Right kidney (tissue), 9 donors: ENCODE results near the gene PRPF19.

Source experiments
- DNase-seq: peaks from one replicate; pipeline ENCODE4 v3.0.0-alpha.2; 2016
- long read RNA-seq, 8 donors: transcript quantifications; one replicate each; lab custom pipeline, GENCODE V29; 2026

PRPF19 gene
- long read RNA-seq, donor 1, transcript PRPF19-201 (16 exons, 2,157 nt), result major isoform, 19 of 32 reads
- long read RNA-seq, donor 1, partial matches to known transcripts, result 13 of 32 reads
- long read RNA-seq, donor 1, other reads (novel, unspliced or antisense), result 0 of 32 reads
- long read RNA-seq, donor 2, transcript PRPF19-201 (16 exons, 2,157 nt), result major isoform, 9 of 15 reads
- long read RNA-seq, donor 2, partial matches to known transcripts, result 6 of 15 reads
- long read RNA-seq, donor 2, other reads (novel, unspliced or antisense), result 0 of 15 reads
- long read RNA-seq, donor 3, transcript PRPF19-201 (16 exons, 2,157 nt), result major isoform, 7 of 7 reads
- long read RNA-seq, donor 3, partial matches to known transcripts, result 0 of 7 reads
- long read RNA-seq, donor 3, other reads (novel, unspliced or antisense), result 0 of 7 reads
- long read RNA-seq, donor 4, transcript PRPF19-201 (16 exons, 2,157 nt), result major isoform, 12 of 23 reads
- long read RNA-seq, donor 4, partial matches to known transcripts, result 11 of 23 reads
- long read RNA-seq, donor 4, other reads (novel, unspliced or antisense), result 0 of 23 reads
- long read RNA-seq, donor 5, transcript PRPF19-201 (16 exons, 2,157 nt), result major isoform, 18 of 25 reads
- long read RNA-seq, donor 5, partial matches to known transcripts, result 7 of 25 reads
- long read RNA-seq, donor 5, other reads (novel, unspliced or antisense), result 0 of 25 reads
- long read RNA-seq, donor 6, transcript PRPF19-201 (16 exons, 2,157 nt), result major isoform, 11 of 54 reads
- long read RNA-seq, donor 6, partial matches to known transcripts, result 8 of 54 reads
- long read RNA-seq, donor 6, other reads (novel, unspliced or antisense), result 35 of 54 reads
- long read RNA-seq, donor 7, transcript PRPF19-201 (16 exons, 2,157 nt), result major isoform, 19 of 47 reads
- long read RNA-seq, donor 7, partial matches to known transcripts, result 28 of 47 reads
- long read RNA-seq, donor 7, other reads (novel, unspliced or antisense), result 0 of 47 reads
- long read RNA-seq, donor 8, transcript PRPF19-201 (16 exons, 2,157 nt), result major isoform, 22 of 27 reads
- long read RNA-seq, donor 8, partial matches to known transcripts, result 5 of 27 reads
- long read RNA-seq, donor 8, other reads (novel, unspliced or antisense), result 0 of 27 reads

DNA sequence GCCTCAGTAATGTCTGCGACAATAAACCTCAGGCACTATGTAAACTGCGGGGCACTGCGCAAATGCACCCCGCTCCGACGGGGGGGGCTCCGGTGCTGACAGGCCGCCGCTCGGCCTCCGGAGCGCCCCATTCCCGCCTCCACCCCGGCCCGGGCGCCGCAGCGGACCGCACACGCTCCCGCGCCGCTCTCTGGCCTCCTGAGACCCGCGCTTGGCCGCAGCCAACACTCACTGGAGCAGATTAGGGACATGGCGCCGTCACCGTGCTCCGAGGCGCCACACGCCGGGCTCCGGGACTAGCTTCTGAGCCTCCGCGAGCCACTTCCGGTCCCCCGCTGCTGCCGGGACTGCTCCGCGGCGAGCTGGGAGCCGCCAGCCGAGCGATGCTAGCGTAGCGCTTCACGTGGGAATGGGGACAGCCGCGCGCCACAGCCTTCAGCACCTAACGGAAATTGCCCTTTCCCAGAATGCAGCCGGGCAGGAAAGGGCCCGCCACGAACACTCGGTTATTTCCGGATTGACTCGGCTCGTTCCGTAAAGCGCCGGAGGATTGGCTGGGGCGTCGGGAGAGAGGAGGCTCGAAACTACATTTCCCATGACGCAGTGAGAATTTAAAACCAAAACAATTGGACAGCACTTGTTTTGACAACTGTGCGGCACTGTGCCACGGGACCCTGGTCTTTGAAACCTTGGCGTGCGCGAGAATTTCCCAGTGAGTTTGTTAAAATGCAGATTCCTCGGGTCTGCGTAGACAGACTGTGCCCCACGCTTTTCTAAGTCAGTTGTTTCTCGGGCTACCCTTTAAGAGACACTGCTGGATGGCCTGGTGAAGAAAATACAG is at the start of gene PRPF19:
Gene PRPF19, minus strand, starts transcription at position 454 of the 841 bp plus-strand sequence. Its CDS starts 203 bp downstream, at position 251.
- peak; percentile 92 for DNase-seq

GRCh38 chr11:60955571-60955970 is 49.2 kb upstream of the PRPF19 start:
- no peak for DNase-seq

GRCh38 chr11:60954421-60954820 is 48.0 kb upstream of the PRPF19 start:
- DNase-seq, result no peak

- DNase-seq, result no peak
Observed at GRCh38 chr11:60953781-60954180, 47.4 kb upstream of the PRPF19 start.

DNA sequence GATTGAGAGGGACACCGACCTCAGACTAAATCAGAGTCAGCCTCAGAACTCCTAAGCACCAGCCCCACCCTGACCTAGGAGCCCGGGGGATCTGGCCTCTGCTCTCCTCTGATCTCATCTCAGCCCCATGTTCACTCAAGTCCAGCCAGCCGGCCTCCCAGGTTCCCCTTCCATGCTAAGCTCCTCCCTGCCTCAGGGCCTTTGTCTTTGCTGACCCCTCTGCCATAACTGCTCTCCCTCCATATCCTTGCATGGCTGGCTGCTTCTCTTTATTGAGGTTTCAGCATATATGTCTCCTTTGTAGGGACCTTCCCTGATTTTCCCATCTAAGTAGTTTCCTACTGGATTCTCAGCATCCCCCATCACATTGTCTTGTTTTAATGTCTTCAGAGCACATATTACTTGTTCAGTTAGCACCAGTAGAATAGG is 46.4 kb upstream of the PRPF19 start:
- no peak for DNase-seq

DNA sequence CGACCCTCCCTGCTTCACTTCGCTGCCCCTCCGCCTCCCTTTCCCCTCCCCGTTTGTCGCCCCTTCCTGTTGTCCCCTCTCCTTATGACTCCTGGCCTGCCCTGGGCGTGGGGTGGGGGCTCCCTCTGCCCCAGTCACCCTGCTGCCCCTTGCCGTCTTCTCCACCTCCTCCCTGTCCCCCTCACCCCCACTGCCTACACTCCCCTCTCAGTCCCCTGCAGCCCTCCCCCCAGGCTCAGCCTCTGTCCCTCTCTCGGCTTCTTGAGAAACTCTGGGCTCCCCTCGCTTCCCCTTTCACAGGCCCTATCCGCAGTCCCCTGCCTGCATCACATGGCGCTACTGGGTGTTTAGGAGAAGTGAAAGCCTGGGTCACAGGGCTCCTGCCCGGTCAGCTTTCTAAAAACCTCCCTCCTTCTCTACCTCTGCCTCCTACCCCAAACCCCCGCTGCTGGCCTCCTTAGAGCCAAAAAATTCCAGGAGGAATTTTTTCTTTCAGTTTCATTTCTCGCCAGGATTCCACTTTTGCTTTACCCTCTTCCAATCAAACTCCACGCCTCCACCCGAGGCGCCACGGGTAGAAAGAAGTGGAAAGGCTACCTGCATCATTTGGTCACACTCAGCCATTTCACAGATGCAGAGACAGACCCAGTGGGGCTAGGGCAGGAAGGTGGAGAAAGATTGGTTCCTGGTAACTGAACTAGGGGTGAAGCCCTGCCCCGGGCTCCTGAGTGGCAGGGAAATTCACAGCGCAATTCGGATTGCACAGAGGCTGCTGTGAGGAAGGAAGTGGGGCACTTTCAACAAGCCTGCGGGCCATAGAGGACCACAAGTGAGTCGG is 45.7 kb upstream of the PRPF19 start, which contains the start of gene SLC15A3:
Gene SLC15A3, minus strand, starts transcription at position 273 of the 838 bp plus-strand sequence. CDS start 625 bp downstream, outside the sequence.
- DNase-seq, result peak; percentile 69

- DNase-seq, result peak; percentile 46
Observed at GRCh38 chr11:60951606-60951903, 45.2 kb upstream of the PRPF19 start.

GRCh38 chr11:60950933-60951605 is 44.7 kb upstream of the PRPF19 start:
- DNase-seq, result peak; percentile 77

GRCh38 chr11:60950024-60950423 is 43.6 kb upstream of the PRPF19 start:
- DNase-seq, result no peak

DNA sequence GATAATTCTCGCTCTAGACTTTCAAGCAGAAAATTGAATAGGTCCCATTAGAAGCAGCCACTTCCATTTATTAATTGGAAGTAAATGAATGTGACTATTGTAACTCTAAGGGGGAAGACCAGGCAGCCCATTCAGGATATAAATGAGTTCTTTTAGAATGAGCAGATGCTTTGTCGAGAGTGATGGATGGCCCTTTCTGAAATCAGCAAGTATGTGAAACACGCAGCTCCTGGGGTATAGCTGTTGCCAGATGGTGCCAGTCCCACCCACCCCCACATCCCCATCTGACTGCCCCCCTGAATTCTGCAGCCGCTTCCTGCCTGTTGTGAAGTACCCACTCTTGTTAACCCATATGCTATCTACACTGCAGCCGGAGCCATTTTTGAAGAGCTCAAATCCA is 41.9 kb upstream of the PRPF19 start:
- no peak for DNase-seq

- no peak for DNase-seq
Observed at GRCh38 chr11:60947700-60948099, 41.3 kb upstream of the PRPF19 start.

GRCh38 chr11:60946601-60947264 is 40.3 kb upstream of the PRPF19 start:
- no peak for DNase-seq

DNA sequence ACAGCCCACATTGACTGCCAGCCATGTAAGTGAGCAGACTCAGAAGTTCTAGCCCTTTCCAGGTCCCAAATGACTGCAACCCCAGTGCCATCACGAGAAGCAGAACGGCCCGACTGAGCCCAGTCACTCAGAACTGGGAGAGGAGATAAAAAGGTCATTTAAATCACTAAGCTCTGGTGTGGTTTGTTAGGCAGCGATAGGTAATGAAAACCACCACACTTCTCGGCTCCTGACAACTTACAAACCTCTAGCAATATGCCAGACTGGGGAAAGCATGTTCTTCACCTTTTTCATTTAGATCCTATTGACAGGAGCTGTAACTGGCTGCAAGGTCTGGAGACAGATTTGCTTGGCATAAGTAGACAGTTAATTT is 38.9 kb upstream of the PRPF19 start:
- DNase-seq, result no peak

- DNase-seq, result no peak
Observed at GRCh38 chr11:60944490-60945294, 38.3 kb upstream of the PRPF19 start.

DNA sequence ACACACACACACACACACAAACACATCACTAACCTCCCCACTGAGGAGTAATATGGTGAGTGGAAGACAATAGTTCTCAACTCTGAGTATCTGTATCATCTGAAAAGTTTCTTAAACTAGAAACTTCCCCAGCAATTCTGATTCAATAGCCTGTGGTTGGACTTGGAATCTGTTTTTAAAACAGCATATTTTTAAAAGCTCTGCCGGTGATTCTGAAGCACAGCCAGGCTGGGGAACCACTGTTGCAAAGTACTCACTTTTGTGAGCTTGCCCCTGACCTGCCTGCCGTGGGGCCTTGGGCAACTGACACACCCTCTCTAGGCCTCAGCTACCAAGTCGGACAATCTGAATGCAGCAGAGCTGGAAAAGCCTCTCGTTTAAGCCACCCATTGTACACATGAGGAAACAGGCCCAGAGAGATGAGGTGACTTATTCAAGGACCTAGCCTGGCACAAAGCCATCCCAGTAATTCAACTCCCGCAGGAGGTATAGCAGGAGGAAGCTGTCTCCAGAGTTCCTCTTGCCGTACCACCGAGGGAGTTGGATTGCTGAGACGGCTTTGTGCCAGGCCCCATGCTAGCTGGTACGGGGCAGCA is 36.7 kb upstream of the PRPF19 start:
- no peak for DNase-seq

DNA sequence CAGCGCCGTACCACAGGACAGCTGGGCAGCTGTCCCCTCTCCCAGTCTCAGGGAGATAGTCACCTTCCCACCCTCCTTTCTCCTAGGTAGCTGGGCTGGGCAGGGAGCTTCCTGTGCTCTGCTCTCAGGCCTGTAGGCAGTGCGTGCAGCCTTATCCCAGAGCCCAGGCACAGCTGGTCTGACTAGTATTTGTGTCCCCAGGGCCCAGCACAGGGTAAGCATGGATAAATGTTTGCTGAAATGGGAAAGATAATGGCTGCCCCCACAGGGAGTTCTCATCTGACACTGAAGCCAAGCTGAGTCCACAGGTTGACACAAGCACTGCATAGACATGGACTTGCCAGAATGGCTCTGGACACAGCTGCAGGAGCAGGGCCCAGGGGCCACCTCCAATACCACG is 35.8 kb upstream of the PRPF19 start:
- no peak for DNase-seq

GRCh38 chr11:60941371-60942119 is 35.2 kb upstream of the PRPF19 start:
- DNase-seq, result no peak

- DNase-seq, result no peak
Observed at GRCh38 chr11:60939855-60940254, 33.5 kb upstream of the PRPF19 start.
